GM12874 (cell line): ENCODE data around the gene TUBB4A.

Source experiments
- CTCF ChIP-seq: IDR thresholded peaks from 2 replicates; pipeline ENCODE4 v1.5.1; 2011; ENCODE audit warnings: low read depth, mild to moderate bottlenecking, control low read depth, low read length, moderate library complexity; ENCODE audit not compliant: insufficient read depth

TUBB4A gene

GRCh38 chr19:6451583-6452222, 50.4 kb downstream of the TUBB4A start:
- no peak for TF ChIP-seq CTCF

- TF ChIP-seq CTCF: no peak
Observed at GRCh38 chr19:6450166-6450565, 51.9 kb downstream of the TUBB4A start.

GRCh38 chr19:6448045-6448444, 54.1 kb downstream of the TUBB4A start:
- TF ChIP-seq CTCF: no peak

- TF ChIP-seq CTCF: no peak
Observed at GRCh38 chr19:6446452-6446851, 55.7 kb downstream of the TUBB4A start.
